ENCODE results near the gene LGR5. TPM values are rescaled to one million over a fixed set of nuclear protein-coding genes. Genes with fewer than 3 reads are reported as not detected.

LGR5 gene
- total and polyA plus RNA-seq, 3 experiments from 2014 or later = not detected

GRCh38 chr12:71533703-71534102 is 94.1 kb downstream of the LGR5 start:
- Mint-ChIP-seq H3K4me3 (no peak overlapping the region), H3K4me1 (no peaks in the 10 kb centered on the region), H3K9me3 (no peaks in the 10 kb centered on the region), H3K27ac (no peak overlapping the region), H3K36me3 (no peaks in the 10 kb centered on the region), H3K27me3 (peaks cover 9 to 15% of the 10 kb centered on the region in 2 donors)
- Histone ChIP-seq H3K27me3 (ENCODE audit: insufficient read depth, low read length, poor library complexity, severe bottlenecking) (no peaks in the 10 kb centered on the region), H3K27ac (ENCODE audit: low read depth, low read length) (no peak overlapping the region), H3K4me3 (ENCODE audit: low read length) (no peak overlapping the region), H3K4me1 (ENCODE audit: insufficient read depth, low read length) (no peaks in the 10 kb centered on the region), H3K36me3 (ENCODE audit: insufficient read depth, low read length) (no peaks in the 10 kb centered on the region), H3K9me3 (ENCODE audit: low read length) (no peaks in the 10 kb centered on the region)
- ChIA-PET CTCF (no interaction called here), POLR2A (no interaction called here)
- DNase-seq = no peak

DNA sequence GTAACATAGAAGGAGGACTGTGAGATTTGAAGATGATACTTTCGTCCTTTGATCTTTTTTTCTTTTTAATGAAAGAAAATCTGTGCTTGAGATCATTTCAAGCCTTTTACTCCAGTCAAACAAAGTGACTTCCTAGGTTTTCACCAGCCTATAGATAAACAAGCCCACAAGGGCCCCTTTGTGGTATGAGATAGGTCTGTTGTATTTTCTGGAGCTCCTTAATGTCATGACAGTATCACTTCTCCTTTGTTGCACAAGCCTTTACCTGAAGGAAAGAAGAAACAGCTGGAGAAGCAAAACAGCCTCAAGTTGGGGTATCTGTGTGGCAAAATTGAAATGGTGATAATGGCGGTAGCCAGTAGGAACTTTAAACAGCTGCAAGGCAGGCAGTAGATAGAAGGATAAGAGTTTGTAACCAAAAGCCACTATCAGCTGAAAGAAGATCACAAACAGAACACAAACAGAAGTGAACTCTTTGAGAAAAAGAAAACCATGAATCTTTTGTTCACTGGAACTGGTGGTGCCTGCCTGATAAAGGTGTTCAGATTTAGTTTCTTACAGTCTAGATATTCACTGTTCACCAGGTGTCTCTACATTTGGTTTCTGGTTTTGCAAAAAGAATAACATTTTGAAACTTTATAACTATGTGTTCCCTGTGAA is 96.8 kb downstream of the LGR5 start:
- H3K9me3 Mint-ChIP-seq = no peaks in the 10 kb centered on the region
- H3K4me1 Mint-ChIP-seq = no peaks in the 10 kb centered on the region
- ChIA-PET POLR2A (no interaction called here), CTCF (no interaction called here)
- H3K27ac Mint-ChIP-seq = no peak overlapping the region
- Histone ChIP-seq H3K27ac (ENCODE audit: low read depth, low read length) (no peak overlapping the region), H3K27me3 (ENCODE audit: insufficient read depth, low read length, poor library complexity, severe bottlenecking) (no peaks in the 10 kb centered on the region), H3K9me3 (ENCODE audit: low read length) (no peaks in the 10 kb centered on the region), H3K4me3 (ENCODE audit: low read length) (no peak overlapping the region), H3K4me1 (ENCODE audit: insufficient read depth, low read length) (no peaks in the 10 kb centered on the region), H3K36me3 (ENCODE audit: insufficient read depth, low read length) (no peaks in the 10 kb centered on the region)
- no peaks in the 10 kb centered on the region for H3K36me3 Mint-ChIP-seq
- DNase-seq = no peak
- peaks cover under 1 to 4% of the 10 kb centered on the region in 2 donors for H3K27me3 Mint-ChIP-seq
- no peak overlapping the region for H3K4me3 Mint-ChIP-seq

GRCh38 chr12:71536939-71537622 is 97.5 kb downstream of the LGR5 start:
- Mint-ChIP-seq H3K4me1 (no peaks in the 10 kb centered on the region), H3K27ac (no peak overlapping the region), H3K27me3 (peaks cover 0 to 4% of the 10 kb centered on the region in 2 donors), H3K36me3 (no peaks in the 10 kb centered on the region), H3K9me3 (no peaks in the 10 kb centered on the region), H3K4me3 (no peak overlapping the region)
- H3K36me3 ChIP-seq (ENCODE audit: insufficient read depth, low read length) = no peaks in the 10 kb centered on the region
- no peaks in the 10 kb centered on the region for H3K9me3 ChIP-seq (ENCODE audit: low read length)
- no peak overlapping the region for H3K27ac ChIP-seq (ENCODE audit: low read depth, low read length)
- ChIA-PET POLR2A (no interaction called here), CTCF (no interaction called here)
- no peak overlapping the region for H3K4me3 ChIP-seq (ENCODE audit: low read length)
- no peaks in the 10 kb centered on the region for H3K27me3 ChIP-seq (ENCODE audit: insufficient read depth, low read length, poor library complexity, severe bottlenecking)
- H3K4me1 ChIP-seq (ENCODE audit: insufficient read depth, low read length) = no peaks in the 10 kb centered on the region
- DNase-seq = no peak

DNA sequence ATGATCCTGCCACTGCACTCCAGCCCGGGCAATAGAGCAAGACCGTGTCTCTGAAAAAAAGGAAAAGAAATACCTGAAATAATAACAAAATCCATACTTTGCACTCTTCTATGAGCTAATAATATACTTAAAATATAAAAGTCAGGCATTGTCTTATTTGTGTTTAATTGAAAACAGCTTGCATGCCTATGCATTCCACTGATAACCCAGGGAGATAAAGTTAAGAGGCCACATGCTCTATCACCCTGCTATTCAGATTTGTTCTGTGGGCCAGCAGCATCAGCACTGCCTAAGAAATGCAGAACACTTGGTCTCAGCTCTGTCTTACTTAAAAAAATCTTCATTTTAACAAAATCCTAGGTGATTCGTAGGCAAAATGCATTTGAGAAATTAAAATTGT is 99.2 kb downstream of the LGR5 start:
- Mint-ChIP-seq H3K27ac (no peak overlapping the region), H3K4me3 (no peak overlapping the region), H3K4me1 (no peaks in the 10 kb centered on the region), H3K27me3 (peaks cover 0 to 4% of the 10 kb centered on the region in 2 donors), H3K9me3 (no peaks in the 10 kb centered on the region), H3K36me3 (no peaks in the 10 kb centered on the region)
- Histone ChIP-seq H3K9me3 (ENCODE audit: low read length) (no peaks in the 10 kb centered on the region), H3K27ac (ENCODE audit: low read depth, low read length) (no peak overlapping the region), H3K36me3 (ENCODE audit: insufficient read depth, low read length) (no peaks in the 10 kb centered on the region), H3K4me1 (ENCODE audit: insufficient read depth, low read length) (no peaks in the 10 kb centered on the region), H3K27me3 (ENCODE audit: insufficient read depth, low read length, poor library complexity, severe bottlenecking) (no peaks in the 10 kb centered on the region), H3K4me3 (ENCODE audit: low read length) (no peak overlapping the region)
- CTCF ChIA-PET = no interaction called here
- no peak for DNase-seq
- POLR2A ChIA-PET = no interaction called here

DNA sequence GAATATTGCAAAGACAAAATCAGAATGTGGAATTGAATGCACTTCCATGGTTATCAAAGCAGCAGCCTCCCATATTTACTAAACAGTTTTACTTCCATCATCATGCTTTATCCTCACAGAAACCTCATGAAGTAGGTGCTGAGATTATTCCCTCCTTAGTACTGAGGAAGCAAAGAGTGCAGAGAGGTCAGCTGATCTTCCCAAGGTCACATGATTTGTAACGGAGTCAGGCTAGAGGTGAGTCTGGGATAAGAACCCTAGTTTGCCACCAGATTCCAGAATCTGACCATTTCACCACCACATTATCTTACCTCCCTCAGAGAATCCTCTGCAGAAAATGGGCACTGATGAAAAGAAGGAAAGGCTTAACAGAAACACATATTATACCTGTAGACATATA is 102.0 kb downstream of the LGR5 start:
- no peaks in the 10 kb centered on the region for H3K27me3 ChIP-seq (ENCODE audit: insufficient read depth, low read length, poor library complexity, severe bottlenecking)
- Mint-ChIP-seq H3K4me1 (no peaks in the 10 kb centered on the region), H3K27me3 (peaks cover 0 to 4% of the 10 kb centered on the region in 2 donors), H3K4me3 (no peak overlapping the region), H3K27ac (no peak overlapping the region), H3K36me3 (no peaks in the 10 kb centered on the region), H3K9me3 (no peaks in the 10 kb centered on the region)
- ChIA-PET CTCF (no interaction called here), POLR2A (no interaction called here)
- H3K9me3 ChIP-seq (ENCODE audit: low read length) = no peaks in the 10 kb centered on the region
- H3K27ac ChIP-seq (ENCODE audit: low read depth, low read length) = no peak overlapping the region
- DNase-seq = no peak
- H3K4me1 ChIP-seq (ENCODE audit: insufficient read depth, low read length) = no peaks in the 10 kb centered on the region
- H3K4me3 ChIP-seq (ENCODE audit: low read length) = no peak overlapping the region
- H3K36me3 ChIP-seq (ENCODE audit: insufficient read depth, low read length) = no peaks in the 10 kb centered on the region

GRCh38 chr12:71546322-71546861 is 106.8 kb downstream of the LGR5 start:
- CTCF ChIA-PET = no interaction called here

GRCh38 chr12:71548893-71549292 is 109.3 kb downstream of the LGR5 start:
- Mint-ChIP-seq H3K4me1 (no peaks in the 10 kb centered on the region), H3K27ac (no peak overlapping the region), H3K9me3 (no peaks in the 10 kb centered on the region), H3K36me3 (no peaks in the 10 kb centered on the region), H3K27me3 (peaks cover 7 to 18% of the 10 kb centered on the region in 2 donors), H3K4me3 (no peak overlapping the region)
- CTCF ChIA-PET = no interaction called here
- Histone ChIP-seq H3K27ac (ENCODE audit: low read depth, low read length) (no peak overlapping the region), H3K27me3 (ENCODE audit: insufficient read depth, low read length, poor library complexity, severe bottlenecking) (no peaks in the 10 kb centered on the region), H3K4me1 (ENCODE audit: insufficient read depth, low read length) (no peaks in the 10 kb centered on the region), H3K9me3 (ENCODE audit: low read length) (no peaks in the 10 kb centered on the region), H3K36me3 (ENCODE audit: insufficient read depth, low read length) (no peaks in the 10 kb centered on the region), H3K4me3 (ENCODE audit: low read length) (no peak overlapping the region)
- POLR2A ChIA-PET = no interaction called here
- no peak for DNase-seq

More at GRCh38 chr12:71546322-71546861, 106.8 kb downstream of the LGR5 start:
- H3K36me3 ChIP-seq (ENCODE audit: insufficient read depth, low read length) = no peaks in the 10 kb centered on the region
- no peaks in the 10 kb centered on the region for H3K4me1 Mint-ChIP-seq
- no peaks in the 10 kb centered on the region for H3K9me3 ChIP-seq (ENCODE audit: low read length)
- no peaks in the 10 kb centered on the region for H3K4me1 ChIP-seq (ENCODE audit: insufficient read depth, low read length)
- H3K4me3 ChIP-seq (ENCODE audit: low read length) = no peak overlapping the region
- no peak overlapping the region for H3K27ac Mint-ChIP-seq
- no peak overlapping the region for H3K27ac ChIP-seq (ENCODE audit: low read depth, low read length)
- no peaks in the 10 kb centered on the region for H3K9me3 Mint-ChIP-seq
- no peaks in the 10 kb centered on the region for H3K27me3 ChIP-seq (ENCODE audit: insufficient read depth, low read length, poor library complexity, severe bottlenecking)
- DNase-seq = no peak
- no peaks in the 10 kb centered on the region for H3K36me3 Mint-ChIP-seq
- POLR2A ChIA-PET = no interaction called here
- peaks cover 5 to 13% of the 10 kb centered on the region in 2 donors for H3K27me3 Mint-ChIP-seq
- no peak overlapping the region for H3K4me3 Mint-ChIP-seq

GRCh38 chr12:71551529-71551928 is 111.9 kb downstream of the LGR5 start:
- ChIA-PET POLR2A (no interaction called here), CTCF (no interaction called here)
- H3K4me3 ChIP-seq (ENCODE audit: low read length) = no peak overlapping the region
- DNase-seq = no peak
- no peaks in the 10 kb centered on the region for H3K9me3 Mint-ChIP-seq
- no peaks in the 10 kb centered on the region for H3K4me1 ChIP-seq (ENCODE audit: insufficient read depth, low read length)
- H3K27ac ChIP-seq (ENCODE audit: low read depth, low read length) = no peak overlapping the region
- no peaks in the 10 kb centered on the region for H3K4me1 Mint-ChIP-seq
- H3K27me3 Mint-ChIP-seq = peaks cover 7 to 18% of the 10 kb centered on the region in 2 donors
- no peaks in the 10 kb centered on the region for H3K36me3 ChIP-seq (ENCODE audit: insufficient read depth, low read length)
- H3K27ac Mint-ChIP-seq = no peak overlapping the region
- no peak overlapping the region for H3K4me3 Mint-ChIP-seq
- H3K27me3 ChIP-seq (ENCODE audit: insufficient read depth, low read length, poor library complexity, severe bottlenecking) = no peaks in the 10 kb centered on the region
- H3K36me3 Mint-ChIP-seq = no peaks in the 10 kb centered on the region
- no peaks in the 10 kb centered on the region for H3K9me3 ChIP-seq (ENCODE audit: low read length)

Measured in CD8-positive, alpha-beta memory T cell (primary cell).